Mesodermal cell (in vitro differentiated cells): ENCODE data around the gene FEM1B.

Experiments
- H3K27ac ChIP-seq: 2 replicates; pipeline ENCODE4 v1.7.0; 2013; ENCODE audit warnings: mild to moderate bottlenecking, low read depth, low read length, moderate library complexity; ENCODE audit not compliant: severe bottlenecking
- H3K36me3 ChIP-seq: 2 replicates; pipeline ENCODE4 v1.7.1; 2013; ENCODE audit warnings: mild to moderate bottlenecking, low read length, moderate library complexity; ENCODE audit not compliant: control insufficient read depth, insufficient read depth
- H3K4me1 ChIP-seq: one replicate; pipeline ENCODE4 v1.7.1; 2013; ENCODE audit warnings: mild to moderate bottlenecking, low read length; ENCODE audit not compliant: insufficient read depth, control insufficient read depth, poor library complexity, severe bottlenecking
- H3K4me3 ChIP-seq: 2 replicates; pipeline ENCODE4 v1.7.0; 2013; ENCODE audit warnings: low read length, control low read depth, mild to moderate bottlenecking; ENCODE audit not compliant: insufficient read depth, poor library complexity, severe bottlenecking; ENCODE audit errors: extremely low read depth
- H3K9me3 ChIP-seq: 2 replicates; pipeline ENCODE4 v1.7.1; 2013; ENCODE audit warnings: mild to moderate bottlenecking, low read length, moderate library complexity; ENCODE audit not compliant: control insufficient read depth
- WGBS, 2 experiments: methylation state at CpG; one replicate each; pipeline ENCODE4 v1.1.5; 2013; ENCODE audit warnings: missing lambda C conversion rate in 2 of 2; ENCODE audit not compliant: insufficient coverage in 2 of 2; 5-methylcytosine and 5-hydroxymethylcytosine counted together

Gene FEM1B

DNA sequence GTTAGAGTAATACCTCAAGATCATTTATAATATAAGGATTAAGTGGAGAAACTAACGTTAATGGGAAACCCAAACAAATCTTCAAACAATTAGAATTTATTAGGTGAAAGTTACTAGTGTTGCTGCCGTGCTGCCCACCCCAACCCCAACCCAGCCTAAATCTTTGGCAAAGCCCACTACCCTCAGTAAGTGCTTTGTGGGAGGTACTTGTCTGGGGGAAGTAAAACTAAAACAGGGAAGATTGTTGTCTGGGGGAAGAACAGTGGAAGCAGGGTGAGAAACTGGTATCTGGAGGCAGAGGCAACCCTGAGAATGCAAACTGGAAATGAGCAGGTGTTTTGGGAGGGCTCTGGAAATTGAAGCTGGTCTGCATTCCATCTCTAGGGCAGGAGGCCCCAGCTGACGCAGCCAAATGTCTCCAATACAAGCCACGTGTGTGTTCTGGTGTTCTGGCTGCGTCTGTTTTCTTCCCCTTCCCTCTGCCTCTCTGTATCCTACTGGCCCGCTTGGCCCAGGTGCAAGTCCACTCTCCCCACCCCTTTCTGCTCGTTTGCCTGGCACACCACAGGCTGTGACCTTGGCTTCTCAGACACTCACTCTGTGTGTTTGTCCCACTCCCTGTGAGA, 32.7 kb downstream of the FEM1B start:
- no peaks in the 10 kb centered on the region for H3K9me3 ChIP-seq
- 72 to 79% methylated on average over 5 of the region's 7 CpGs for WGBS, 2 experiments
- peaks cover 8% of the 10 kb centered on the region for H3K4me1 ChIP-seq
- no peaks in the 10 kb centered on the region for H3K36me3 ChIP-seq
- no peak overlapping the region for H3K4me3 ChIP-seq
- no peak overlapping the region for H3K27ac ChIP-seq

GRCh38 chr15:68310804-68311463, 33.4 kb downstream of the FEM1B start:
- H3K27ac ChIP-seq: no peak overlapping the region
- no peaks in the 10 kb centered on the region for H3K9me3 ChIP-seq
- H3K4me3 ChIP-seq: no peak overlapping the region
- no peaks in the 10 kb centered on the region for H3K36me3 ChIP-seq
- WGBS, 2 experiments: 91 to 95% methylated on average over 15 of the region's 22 CpGs
- peaks cover 5% of the 10 kb centered on the region for H3K4me1 ChIP-seq

- Histone ChIP-seq H3K9me3 (no peaks in the 10 kb centered on the region), H3K36me3 (no peaks in the 10 kb centered on the region), H3K27ac (no peak overlapping the region), H3K4me1 (peaks cover 5% of the 10 kb centered on the region), H3K4me3 (no peak overlapping the region)
- 83 to 89% methylated on average over 1 of the region's 3 CpGs for WGBS, 2 experiments
These were observed 33.9 kb downstream of the FEM1B start for GRCh38 chr15:68311464-68311835.

DNA sequence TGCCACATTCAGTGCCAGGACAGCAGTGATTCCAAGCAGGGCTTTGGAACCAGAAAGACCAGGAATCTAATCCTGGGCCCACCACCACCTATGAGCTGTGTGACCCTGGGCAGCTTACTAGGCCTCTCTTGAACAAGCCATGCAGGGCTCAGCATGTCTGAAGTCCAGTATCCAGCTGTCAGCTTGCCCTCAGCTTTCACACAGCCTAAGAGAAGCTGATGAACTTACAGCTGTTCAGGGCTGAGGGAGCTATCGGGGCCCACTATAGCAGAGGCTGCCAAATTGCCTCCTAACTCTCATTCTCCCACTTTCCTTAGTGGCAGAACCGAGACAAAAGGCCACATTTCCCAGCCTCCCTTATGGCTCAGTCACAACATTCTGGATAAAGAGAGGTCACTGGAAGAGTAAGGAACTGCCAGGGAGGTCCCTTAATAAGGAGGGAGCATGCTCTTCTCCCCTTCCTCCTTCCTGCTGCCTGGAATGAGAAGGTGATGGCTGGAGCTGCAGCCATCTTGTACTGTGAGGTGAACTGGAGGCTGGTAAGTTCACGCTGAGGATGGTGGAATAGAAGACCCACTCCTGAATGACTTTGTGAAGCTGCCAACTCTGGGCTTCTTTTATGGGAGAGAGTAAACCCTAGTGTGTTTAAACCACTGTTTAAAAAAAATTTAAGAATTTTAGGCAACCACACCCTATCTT, 34.5 kb downstream of the FEM1B start:
- Histone ChIP-seq H3K4me1 (peaks cover 5% of the 10 kb centered on the region), H3K9me3 (no peaks in the 10 kb centered on the region), H3K27ac (no peak overlapping the region), H3K4me3 (no peak overlapping the region), H3K36me3 (no peaks in the 10 kb centered on the region)
- WGBS, 2 experiments: 80% methylated on average over 1 of the region's 3 CpGs; no CpG with 5 or more reads in 1 of the 2 experiments

GRCh38 chr15:68312701-68313204, 35.2 kb downstream of the FEM1B start:
- Histone ChIP-seq H3K9me3 (no peaks in the 10 kb centered on the region), H3K4me3 (no peak overlapping the region), H3K27ac (no peak overlapping the region), H3K36me3 (no peaks in the 10 kb centered on the region), H3K4me1 (peaks cover 5% of the 10 kb centered on the region)
- 82 to 84% methylated on average over 16 to 18 of the region's 18 CpGs for WGBS, 2 experiments

DNA sequence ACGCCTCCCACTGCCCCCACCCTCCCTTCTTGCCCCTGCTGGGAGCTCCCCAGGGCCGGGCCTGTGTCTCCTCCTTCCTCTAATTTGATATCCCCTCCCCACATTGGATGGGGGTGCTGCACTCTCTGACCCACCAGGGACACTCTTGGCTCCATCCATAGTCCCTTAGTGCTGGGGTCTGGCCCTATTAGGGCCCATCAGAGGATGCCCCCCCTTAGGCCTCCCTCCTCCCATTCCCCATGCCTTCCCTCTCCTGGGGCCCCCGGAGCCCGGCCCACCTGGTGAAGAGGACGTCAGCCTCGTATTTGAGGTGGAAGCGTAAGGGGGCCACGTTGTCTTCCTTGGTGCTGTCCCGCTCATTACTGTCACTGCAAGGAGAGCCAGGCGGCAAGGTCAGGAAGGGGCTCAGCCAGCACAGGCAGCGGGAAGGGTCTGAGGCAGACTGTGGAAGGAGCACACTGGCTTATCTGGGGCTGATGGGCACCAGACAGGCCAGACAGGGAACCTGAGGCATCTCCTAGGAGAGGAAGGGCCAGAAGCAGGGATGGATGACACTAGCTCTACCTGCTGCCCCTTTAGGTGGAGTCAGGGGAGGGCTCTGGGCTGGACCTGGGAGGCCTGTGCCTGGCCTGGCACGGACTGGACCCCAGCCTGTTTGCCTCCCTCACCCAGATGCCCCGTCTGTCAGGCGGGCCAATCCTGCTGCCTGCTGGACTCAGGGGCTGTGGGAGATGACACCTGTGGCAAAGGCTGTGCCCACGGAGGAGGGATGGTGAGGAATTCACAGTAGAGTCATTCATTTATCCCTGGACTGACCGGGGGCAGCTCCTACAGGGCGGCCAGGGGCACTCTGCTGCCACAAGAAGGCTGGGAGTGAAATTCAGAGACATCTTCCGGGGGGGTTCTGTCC, 36.2 kb downstream of the FEM1B start:
- Histone ChIP-seq H3K27ac (no peak overlapping the region), H3K4me1 (peaks cover 5% of the 10 kb centered on the region), H3K36me3 (no peaks in the 10 kb centered on the region), H3K9me3 (no peaks in the 10 kb centered on the region), H3K4me3 (no peak overlapping the region)
- 88 to 90% methylated on average over 9 to 13 of the region's 18 CpGs for WGBS, 2 experiments

DNA sequence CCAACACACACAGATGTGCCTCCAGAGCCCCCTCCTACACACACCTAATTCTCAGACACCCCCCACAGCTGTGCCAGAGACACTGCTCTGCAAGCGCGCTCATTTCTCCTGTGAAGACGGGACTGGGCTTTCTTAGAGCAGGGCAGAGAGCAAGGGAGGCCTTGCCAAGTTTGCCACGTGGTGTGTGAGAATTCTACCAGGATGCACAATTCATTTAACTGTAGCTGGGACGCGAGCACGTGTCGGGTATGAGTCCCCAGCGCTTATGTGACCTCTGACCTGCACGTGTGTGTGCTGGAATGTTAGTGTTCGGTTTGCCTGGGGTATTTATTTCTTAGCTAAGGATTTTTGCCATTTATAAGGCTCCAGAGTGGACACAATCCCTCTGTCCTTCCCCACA, 37.0 kb downstream of the FEM1B start:
- 87 to 91% methylated on average over 9 to 10 of the region's 11 CpGs for WGBS, 2 experiments
- no peaks in the 10 kb centered on the region for H3K36me3 ChIP-seq
- H3K4me1 ChIP-seq: peaks cover 5% of the 10 kb centered on the region
- H3K4me3 ChIP-seq: no peak overlapping the region
- H3K27ac ChIP-seq: no peak overlapping the region
- no peaks in the 10 kb centered on the region for H3K9me3 ChIP-seq

- no peak overlapping the region for H3K4me3 ChIP-seq
- 100% methylated on average over 1 of the region's 1 CpG; no CpG with 5 or more reads in 1 of the 2 experiments for WGBS, 2 experiments
- no peaks in the 10 kb centered on the region for H3K36me3 ChIP-seq
- H3K4me1 ChIP-seq: peaks cover 5% of the 10 kb centered on the region
- no peaks in the 10 kb centered on the region for H3K9me3 ChIP-seq
- H3K27ac ChIP-seq: no peak overlapping the region
These were observed 37.5 kb downstream of the FEM1B start for GRCh38 chr15:68315035-68315434.

DNA sequence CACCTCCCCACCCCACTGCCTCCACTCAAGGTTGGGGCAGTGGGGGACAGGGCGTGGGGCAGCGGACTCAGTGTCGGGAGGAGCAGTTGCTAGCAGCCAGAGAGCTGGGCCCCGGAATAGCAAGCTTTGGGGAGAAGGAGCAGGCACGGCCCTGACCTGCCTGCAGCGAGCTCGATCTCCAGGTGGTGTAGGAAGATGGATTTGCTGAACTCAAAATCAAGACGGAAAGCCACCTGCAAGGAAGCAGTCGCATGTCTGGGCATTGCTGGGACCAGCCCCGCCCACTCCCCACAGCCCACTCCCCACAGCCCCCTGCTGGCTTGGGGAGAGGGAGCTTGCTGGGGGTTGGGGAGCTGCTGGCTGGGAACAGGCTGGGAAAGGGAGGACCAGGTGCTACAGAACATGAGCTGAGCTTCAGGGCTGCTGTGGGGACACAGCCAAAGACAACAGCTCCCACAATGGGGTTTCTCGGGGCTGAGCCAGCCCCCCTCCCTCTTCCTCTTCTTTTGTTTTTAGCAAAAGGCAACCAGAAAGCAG, 38.0 kb downstream of the FEM1B start:
- Histone ChIP-seq H3K36me3 (no peaks in the 10 kb centered on the region), H3K27ac (no peak overlapping the region), H3K4me3 (no peak overlapping the region), H3K4me1 (peaks cover 5% of the 10 kb centered on the region), H3K9me3 (no peaks in the 10 kb centered on the region)
- WGBS, 2 experiments: 20 to 75% methylated on average over 3 to 5 of the region's 11 CpGs
